ENCODE measurements around the gene VPREB3.
"Not testable (repeated sequence)": the region's sequence is repeated elsewhere in the genome, so short reads cannot be mapped to it uniquely, and the experiment has no call there.

The VPREB3 gene

GRCh38 chr22:23763954-23764353 is 9.7 kb upstream of the VPREB3 start:
- no peak for DNase-seq

GRCh38 chr22:23763579-23763945 is 9.3 kb upstream of the VPREB3 start:
- no peak for DNase-seq

- DNase-seq = peak; percentile 81
Observed at GRCh38 chr22:23762842-23763578, 8.8 kb upstream of the VPREB3 start, which contains the start of gene C22orf15. C22orf15 (plus strand) TSS chr22:23762990; CDS start chr22:23763307, 317 bp downstream.

GRCh38 chr22:23760056-23760455 is 5.8 kb upstream of the VPREB3 start:
- no peak for DNase-seq

DNA sequence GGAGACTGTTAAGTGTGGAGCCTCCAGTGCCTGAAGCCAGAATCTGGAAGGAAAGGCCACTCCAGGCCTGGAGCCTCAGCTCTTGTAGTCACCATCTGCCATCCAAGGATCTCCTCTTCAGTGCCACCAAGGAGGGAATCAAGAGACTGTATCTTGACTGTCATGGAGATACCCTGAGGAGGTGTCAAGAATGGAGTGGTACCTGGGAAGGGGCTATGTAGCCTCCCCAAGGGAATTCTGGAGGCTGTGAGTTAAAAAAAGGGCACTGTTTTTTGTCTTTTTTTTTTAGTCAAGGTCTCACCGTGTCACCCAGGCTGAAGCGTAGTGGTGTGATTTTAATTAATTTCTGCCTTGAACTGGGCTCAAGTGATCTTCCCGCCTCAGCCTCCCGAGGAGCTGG is 5.3 kb upstream of the VPREB3 start:
- DNase-seq = no peak

- DNase-seq = no peak
Observed at GRCh38 chr22:23756891-23757290, 2.7 kb upstream of the VPREB3 start.

DNA sequence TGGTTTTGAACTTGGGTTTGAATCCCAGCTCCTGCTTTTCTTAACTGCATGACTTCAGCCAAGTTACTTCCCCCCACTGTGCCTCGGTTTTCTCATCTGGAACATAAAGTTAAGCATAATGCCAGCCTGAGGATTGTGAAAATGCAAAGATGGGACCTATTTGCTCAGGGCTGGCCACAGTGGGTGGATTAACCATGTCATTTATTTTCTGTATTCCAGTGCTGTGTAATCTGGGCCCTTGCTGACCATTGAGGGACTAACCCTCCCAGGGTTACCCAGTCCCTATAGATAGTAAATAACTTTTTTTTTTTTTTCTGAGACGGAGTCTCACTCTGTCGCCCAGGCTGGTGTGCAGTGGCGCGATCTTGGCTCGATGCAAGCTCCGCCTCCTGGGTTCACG is 1.5 kb upstream of the VPREB3 start:
- no peak for DNase-seq

DNA sequence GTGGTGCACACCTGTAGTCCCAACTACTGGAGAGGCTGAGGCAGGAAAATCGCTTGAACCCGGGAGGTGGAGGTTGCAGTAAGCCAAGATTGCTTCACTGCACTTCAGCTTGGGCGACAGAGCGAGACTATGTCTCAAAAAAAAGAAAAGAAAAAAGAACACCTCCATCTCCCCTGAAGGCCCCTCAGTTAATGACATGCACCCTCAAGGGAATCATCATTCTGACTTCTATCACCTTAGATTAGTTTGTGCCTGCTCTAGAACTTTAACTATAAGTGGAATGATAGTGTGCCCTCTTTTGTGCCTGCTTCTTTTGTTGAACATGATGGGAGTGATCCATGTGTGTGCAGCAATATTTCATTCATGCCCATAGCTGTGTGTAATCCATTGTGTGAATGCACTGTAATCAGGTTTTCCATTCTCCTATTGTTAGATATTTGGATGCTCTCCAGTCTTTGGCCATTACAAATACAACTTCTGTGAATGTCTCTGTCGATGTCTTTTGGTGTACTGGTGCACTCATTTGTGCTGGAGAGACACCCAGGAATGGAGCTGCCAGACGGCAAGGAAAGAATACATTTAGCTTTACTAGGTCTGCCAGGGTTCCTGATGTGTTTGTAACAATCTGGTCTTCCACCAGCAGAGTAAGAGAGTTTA is 883 bp upstream of the VPREB3 start:
- DNase-seq = peak; percentile 65

GRCh38 chr22:23753385-23753784 is 840 bp downstream of the VPREB3 start:
- DNase-seq = no peak

- DNase-seq = no peak
Observed at GRCh38 chr22:23752750-23753149, 1.5 kb downstream of the VPREB3 start.

GRCh38 chr22:23752090-23752691 is 2.0 kb downstream of the VPREB3 start:
- DNase-seq = peak; percentile 74

DNA sequence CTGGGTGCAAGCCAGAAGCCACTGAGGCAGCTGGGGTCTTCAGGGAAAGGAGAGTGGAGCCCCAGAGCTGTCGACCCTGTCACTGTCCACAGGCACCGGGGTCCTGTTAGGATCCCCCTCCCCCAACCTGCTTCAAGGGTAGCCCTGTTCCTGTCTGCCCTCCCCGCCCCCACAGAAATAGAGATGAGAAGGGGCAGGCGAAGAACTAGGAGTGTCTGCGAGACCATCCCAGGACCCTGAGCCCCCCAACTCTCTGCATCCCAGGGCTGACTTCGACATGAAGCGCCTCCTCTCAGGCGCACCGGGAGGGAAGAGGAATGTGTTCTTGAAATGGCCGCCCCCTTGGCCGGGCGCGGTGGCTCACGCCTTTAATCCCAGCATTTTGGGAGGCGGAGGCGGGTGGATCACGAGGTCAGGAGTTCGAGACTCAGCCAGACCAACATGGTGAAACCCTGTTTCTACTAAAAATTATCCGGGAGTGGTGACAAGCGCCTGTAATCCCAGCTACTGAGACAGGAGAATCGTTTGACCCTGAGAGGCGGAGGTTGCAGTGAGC is 2.7 kb downstream of the VPREB3 start:
- peak; percentile 75 for DNase-seq

DNA sequence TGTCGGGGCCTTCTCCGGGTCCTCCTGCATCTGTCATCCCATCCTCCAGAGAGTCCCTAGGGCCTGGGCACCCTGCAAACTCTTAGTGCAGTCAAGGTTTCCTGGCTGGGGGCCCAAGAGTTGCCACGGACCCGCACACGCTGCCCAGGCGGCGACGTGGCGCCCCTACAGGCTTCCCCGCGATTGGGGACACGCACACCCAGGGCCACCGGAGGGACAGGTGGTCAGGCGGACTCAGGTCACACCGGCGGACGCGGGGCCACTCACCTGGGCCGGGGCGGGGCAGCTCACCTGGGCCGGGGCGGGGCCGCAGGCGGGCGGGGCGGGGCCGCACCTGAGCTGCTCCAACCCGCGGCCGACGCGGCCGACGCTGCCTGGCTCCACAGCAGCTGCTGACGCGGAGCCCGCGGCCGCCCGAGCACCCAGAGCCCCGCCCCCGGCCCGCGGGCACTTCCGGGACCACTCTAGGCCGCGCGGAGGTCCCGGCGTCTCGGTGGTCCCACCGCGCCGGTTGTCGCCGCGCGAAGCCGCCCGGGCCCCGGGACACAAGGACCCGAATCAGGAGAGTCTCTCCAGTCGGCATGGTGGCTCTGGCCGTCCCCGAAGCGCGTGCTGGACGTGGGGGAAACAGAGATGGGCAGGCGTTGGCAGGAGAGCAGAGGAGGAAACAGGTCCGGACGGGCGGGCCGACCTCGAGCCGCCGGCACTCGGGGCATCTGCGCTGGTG is 3.3 kb downstream of the VPREB3 start, which contains the start of gene ZNF70:
Gene ZNF70 (minus strand): TSS at position 399 of the 727 bp plus-strand sequence. CDS start 5,972 bp downstream, outside the sequence.
- DNase-seq = peak; percentile 97

DNA sequence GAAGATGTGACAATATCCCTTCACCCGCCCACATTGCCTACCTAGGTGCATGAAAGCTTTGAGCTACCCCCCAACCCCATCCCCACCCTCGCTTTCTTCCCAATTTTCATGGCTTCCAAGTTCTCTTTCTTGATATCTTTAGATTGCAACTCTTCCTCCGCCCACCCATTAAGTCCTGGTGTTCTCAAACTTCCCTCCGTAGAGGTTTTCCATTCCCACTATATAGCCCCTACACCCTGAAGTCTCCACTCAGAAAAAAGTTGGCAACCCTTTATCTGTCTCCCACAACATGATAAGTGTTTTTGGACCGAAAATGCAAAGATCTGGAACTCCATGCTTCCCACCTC is 3.9 kb downstream of the VPREB3 start:
- DNase-seq = no peak

GRCh38 chr22:23749841-23750301 is 4.4 kb downstream of the VPREB3 start:
- no peak for DNase-seq

GRCh38 chr22:23745791-23746190 is 8.4 kb downstream of the VPREB3 start:
- DNase-seq = no peak

GRCh38 chr22:23744485-23744884 is 9.7 kb downstream of the VPREB3 start:
- DNase-seq = no peak

- no peak for DNase-seq
Observed at GRCh38 chr22:23744001-23744400, 10.2 kb downstream of the VPREB3 start.

- no peak for DNase-seq
Observed at GRCh38 chr22:23743303-23743705, 10.9 kb downstream of the VPREB3 start.

DNA sequence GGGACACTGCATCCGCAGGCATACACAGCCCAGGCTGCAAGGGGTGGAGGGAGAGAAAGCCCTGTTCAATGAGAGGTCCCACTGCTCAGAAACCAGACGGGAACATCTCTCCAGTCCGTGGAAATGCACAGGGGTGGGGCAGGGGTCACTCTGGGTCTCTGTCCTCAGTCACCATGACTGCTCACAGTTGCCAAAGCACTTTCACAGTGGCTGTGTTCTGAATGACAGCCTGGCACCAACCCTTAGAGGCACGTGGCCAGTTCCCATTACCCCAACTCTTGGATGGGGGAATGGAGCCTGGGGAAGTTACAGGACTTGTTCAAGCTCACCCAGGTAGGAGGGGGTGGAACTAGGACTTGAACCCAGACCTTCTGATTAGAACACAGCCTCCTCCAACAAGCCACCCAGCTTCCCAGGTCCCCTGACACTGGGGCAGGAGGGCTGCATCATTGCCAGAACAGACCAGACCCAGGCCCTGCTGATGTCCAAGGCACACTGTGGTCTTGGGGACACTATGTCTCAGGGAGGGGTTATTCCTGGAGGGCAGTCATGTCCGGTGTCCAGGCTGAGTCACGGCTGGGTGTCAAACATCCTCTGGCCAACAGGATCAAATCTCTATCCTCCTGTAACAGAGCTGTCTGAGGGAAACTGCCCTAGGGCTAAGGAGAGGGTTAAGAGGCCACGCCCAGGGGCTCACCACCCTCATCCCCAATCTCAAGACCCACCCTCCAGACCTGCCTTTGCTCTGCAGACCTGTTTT is 11.5 kb downstream of the VPREB3 start:
- no peak for DNase-seq

- DNase-seq = no peak
Observed at GRCh38 chr22:23737696-23738095, 16.5 kb downstream of the VPREB3 start.

DNA sequence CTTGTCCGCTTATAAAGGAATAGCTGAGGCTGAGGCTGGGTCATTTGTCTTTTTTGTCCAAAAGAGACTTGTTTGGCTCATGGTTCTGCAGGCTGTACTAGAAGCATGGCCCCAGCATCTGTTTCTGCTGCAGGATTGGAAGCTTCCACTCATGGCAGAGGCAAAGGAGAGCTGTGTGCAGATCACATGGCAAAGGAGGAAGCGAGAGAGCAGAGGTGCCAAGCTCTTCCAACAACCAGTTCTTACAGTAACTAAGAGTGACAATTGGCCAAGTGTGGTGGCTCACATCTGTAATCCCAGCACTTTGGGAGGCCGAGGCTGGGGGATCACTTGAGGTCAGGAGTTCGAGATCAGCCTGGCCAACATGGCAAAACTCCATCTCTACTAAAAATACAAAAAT is 26.1 kb downstream of the VPREB3 start:
- DNase-seq = not testable (repeated sequence)

Data from NCI-H69 (cell line).